ENCODE measurements around the gene GHITM.

GHITM gene

GRCh38 chr10:84196941-84197340 lies 57.6 kb downstream of the GHITM start:
- H3K27me3 ChIP-seq (ENCODE audit: control insufficient read depth in 1 of 2, insufficient read depth in 2 of 2, low read length in 2 of 2) = peaks cover 41 to 51% of the 10 kb centered on the region in 2 donors
- no peaks in the 10 kb centered on the region for H3K9me3 ChIP-seq (ENCODE audit: control insufficient read depth in 1 of 2, low read length in 2 of 2)
- H3K9ac ChIP-seq (ENCODE audit: low read depth in 1 of 2, low read length in 2 of 2) = no peak overlapping the region
- H3K4me1 ChIP-seq (ENCODE audit: control insufficient read depth in 1 of 2, insufficient read depth in 2 of 2, low read length in 2 of 2) = peaks cover 11 to 13% of the 10 kb centered on the region in 2 donors
- H3K27ac ChIP-seq (ENCODE audit: low read depth, low read length) = no peak overlapping the region
- H3K4me3 ChIP-seq (ENCODE audit: low read depth in 1 of 2, low read length in 2 of 2) = no peak overlapping the region
- H3K36me3 ChIP-seq (ENCODE audit: control insufficient read depth in 1 of 2, insufficient read depth in 2 of 2, low read length in 2 of 2) = no peaks in the 10 kb centered on the region

GRCh38 chr10:84197643-84198042 lies 58.3 kb downstream of the GHITM start:
- no peak overlapping the region for H3K4me3 ChIP-seq (ENCODE audit: low read depth in 1 of 2, low read length in 2 of 2)
- H3K27me3 ChIP-seq (ENCODE audit: control insufficient read depth in 1 of 2, insufficient read depth in 2 of 2, low read length in 2 of 2) = peaks cover 41 to 51% of the 10 kb centered on the region in 2 donors
- no peaks in the 10 kb centered on the region for H3K9me3 ChIP-seq (ENCODE audit: control insufficient read depth in 1 of 2, low read length in 2 of 2)
- H3K27ac ChIP-seq (ENCODE audit: low read depth, low read length) = no peak overlapping the region
- no peaks in the 10 kb centered on the region for H3K36me3 ChIP-seq (ENCODE audit: control insufficient read depth in 1 of 2, insufficient read depth in 2 of 2, low read length in 2 of 2)
- peaks cover 11 to 13% of the 10 kb centered on the region in 2 donors for H3K4me1 ChIP-seq (ENCODE audit: control insufficient read depth in 1 of 2, insufficient read depth in 2 of 2, low read length in 2 of 2)
- H3K9ac ChIP-seq (ENCODE audit: low read depth in 1 of 2, low read length in 2 of 2) = no peak overlapping the region

GRCh38 chr10:84198206-84198915 lies 59.1 kb downstream of the GHITM start:
- Histone ChIP-seq H3K27me3 (ENCODE audit: control insufficient read depth in 1 of 2, insufficient read depth in 2 of 2, low read length in 2 of 2) (peaks cover 33 to 46% of the 10 kb centered on the region in 2 donors), H3K27ac (ENCODE audit: low read depth, low read length) (no peak overlapping the region), H3K9me3 (ENCODE audit: control insufficient read depth in 1 of 2, low read length in 2 of 2) (no peaks in the 10 kb centered on the region), H3K9ac (ENCODE audit: low read depth in 1 of 2, low read length in 2 of 2) (no peak overlapping the region), H3K36me3 (ENCODE audit: control insufficient read depth in 1 of 2, insufficient read depth in 2 of 2, low read length in 2 of 2) (no peaks in the 10 kb centered on the region), H3K4me1 (ENCODE audit: control insufficient read depth in 1 of 2, insufficient read depth in 2 of 2, low read length in 2 of 2) (peaks cover 11 to 13% of the 10 kb centered on the region in 2 donors), H3K4me3 (ENCODE audit: low read depth in 1 of 2, low read length in 2 of 2) (no peak overlapping the region)

- Histone ChIP-seq H3K4me3 (ENCODE audit: low read depth in 1 of 2, low read length in 2 of 2) (no peak overlapping the region), H3K36me3 (ENCODE audit: control insufficient read depth in 1 of 2, insufficient read depth in 2 of 2, low read length in 2 of 2) (no peaks in the 10 kb centered on the region), H3K27ac (ENCODE audit: low read depth, low read length) (no peak overlapping the region), H3K9me3 (ENCODE audit: control insufficient read depth in 1 of 2, low read length in 2 of 2) (no peaks in the 10 kb centered on the region), H3K9ac (ENCODE audit: low read depth in 1 of 2, low read length in 2 of 2) (no peak overlapping the region), H3K4me1 (ENCODE audit: control insufficient read depth in 1 of 2, insufficient read depth in 2 of 2, low read length in 2 of 2) (peaks cover 6 to 9% of the 10 kb centered on the region in 2 donors), H3K27me3 (ENCODE audit: control insufficient read depth in 1 of 2, insufficient read depth in 2 of 2, low read length in 2 of 2) (peaks cover 13 to 22% of the 10 kb centered on the region in 2 donors)
Observed at GRCh38 chr10:84200537-84201243, 61.4 kb downstream of the GHITM start.

GRCh38 chr10:84201244-84201606 lies 61.9 kb downstream of the GHITM start:
- H3K4me3 ChIP-seq (ENCODE audit: low read depth in 1 of 2, low read length in 2 of 2) = no peak overlapping the region
- H3K4me1 ChIP-seq (ENCODE audit: control insufficient read depth in 1 of 2, insufficient read depth in 2 of 2, low read length in 2 of 2) = peaks cover 6 to 9% of the 10 kb centered on the region in 2 donors
- no peak overlapping the region for H3K9ac ChIP-seq (ENCODE audit: low read depth in 1 of 2, low read length in 2 of 2)
- peaks cover 8 to 17% of the 10 kb centered on the region in 2 donors for H3K27me3 ChIP-seq (ENCODE audit: control insufficient read depth in 1 of 2, insufficient read depth in 2 of 2, low read length in 2 of 2)
- no peaks in the 10 kb centered on the region for H3K36me3 ChIP-seq (ENCODE audit: control insufficient read depth in 1 of 2, insufficient read depth in 2 of 2, low read length in 2 of 2)
- no peaks in the 10 kb centered on the region for H3K9me3 ChIP-seq (ENCODE audit: control insufficient read depth in 1 of 2, low read length in 2 of 2)
- H3K27ac ChIP-seq (ENCODE audit: low read depth, low read length) = no peak overlapping the region

GRCh38 chr10:84201682-84202081 lies 62.4 kb downstream of the GHITM start:
- H3K9ac ChIP-seq (ENCODE audit: low read depth in 1 of 2, low read length in 2 of 2) = no peak overlapping the region
- H3K27ac ChIP-seq (ENCODE audit: low read depth, low read length) = no peak overlapping the region
- H3K36me3 ChIP-seq (ENCODE audit: control insufficient read depth in 1 of 2, insufficient read depth in 2 of 2, low read length in 2 of 2) = no peaks in the 10 kb centered on the region
- peaks cover 6 to 9% of the 10 kb centered on the region in 2 donors for H3K4me1 ChIP-seq (ENCODE audit: control insufficient read depth in 1 of 2, insufficient read depth in 2 of 2, low read length in 2 of 2)
- no peaks in the 10 kb centered on the region for H3K9me3 ChIP-seq (ENCODE audit: control insufficient read depth in 1 of 2, low read length in 2 of 2)
- peaks cover 4 to 12% of the 10 kb centered on the region in 2 donors for H3K27me3 ChIP-seq (ENCODE audit: control insufficient read depth in 1 of 2, insufficient read depth in 2 of 2, low read length in 2 of 2)
- H3K4me3 ChIP-seq (ENCODE audit: low read depth in 1 of 2, low read length in 2 of 2) = no peak overlapping the region

GRCh38 chr10:84202349-84202748 lies 63.0 kb downstream of the GHITM start:
- H3K27me3 ChIP-seq (ENCODE audit: control insufficient read depth in 1 of 2, insufficient read depth in 2 of 2, low read length in 2 of 2) = peaks cover 0 to 6% of the 10 kb centered on the region in 2 donors
- H3K4me3 ChIP-seq (ENCODE audit: low read depth in 1 of 2, low read length in 2 of 2) = no peak overlapping the region
- H3K4me1 ChIP-seq (ENCODE audit: control insufficient read depth in 1 of 2, insufficient read depth in 2 of 2, low read length in 2 of 2) = peaks cover 6 to 9% of the 10 kb centered on the region in 2 donors
- no peak overlapping the region for H3K9ac ChIP-seq (ENCODE audit: low read depth in 1 of 2, low read length in 2 of 2)
- no peaks in the 10 kb centered on the region for H3K9me3 ChIP-seq (ENCODE audit: control insufficient read depth in 1 of 2, low read length in 2 of 2)
- H3K27ac ChIP-seq (ENCODE audit: low read depth, low read length) = no peak overlapping the region
- H3K36me3 ChIP-seq (ENCODE audit: control insufficient read depth in 1 of 2, insufficient read depth in 2 of 2, low read length in 2 of 2) = no peaks in the 10 kb centered on the region

Measured in duodenal mucosa (tissue), 2 donors.